Measurements from ENCODE around the gene PARD3. TPM values are rescaled to one million over a fixed set of nuclear protein-coding genes. Genes with fewer than 3 reads are reported as not detected.
A peak's percentile ranks its signal among the peaks of the same experiment; 100 is the strongest.

PARD3 gene
- total and polyA plus RNA-seq, 2 donors (not counting 1 experiment from before 2014, with no cell fraction given), result 24.0 to 46.4 TPM

DNA sequence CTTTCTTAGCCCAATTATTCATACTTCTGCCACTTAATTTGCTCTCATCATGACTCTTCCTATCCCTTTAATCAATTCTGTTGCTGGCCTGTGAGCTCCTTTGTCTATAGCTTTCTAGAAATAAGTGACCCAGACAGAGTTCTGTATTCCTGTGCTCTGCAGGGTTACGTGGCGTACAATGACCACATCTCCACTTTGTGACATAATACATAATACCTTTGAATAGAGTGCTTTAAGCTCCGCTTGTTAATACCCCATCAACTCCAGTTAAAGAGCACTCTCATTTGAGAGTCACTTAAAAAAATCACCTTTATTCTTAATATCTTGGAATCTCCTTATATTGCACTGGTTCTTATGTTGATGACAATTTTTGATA lies 619.0 kb downstream of the PARD3 start:
- H3K4me3 ChIP-seq (replicated peaks in 1 of 4; ENCODE audit: control extremely low read depth in 1 of 4, insufficient read depth in 1 of 4, low read depth in 3 of 4, low read length in 4 of 4), result no peak overlapping the region
- TF ChIP-seq, protein P1, sequence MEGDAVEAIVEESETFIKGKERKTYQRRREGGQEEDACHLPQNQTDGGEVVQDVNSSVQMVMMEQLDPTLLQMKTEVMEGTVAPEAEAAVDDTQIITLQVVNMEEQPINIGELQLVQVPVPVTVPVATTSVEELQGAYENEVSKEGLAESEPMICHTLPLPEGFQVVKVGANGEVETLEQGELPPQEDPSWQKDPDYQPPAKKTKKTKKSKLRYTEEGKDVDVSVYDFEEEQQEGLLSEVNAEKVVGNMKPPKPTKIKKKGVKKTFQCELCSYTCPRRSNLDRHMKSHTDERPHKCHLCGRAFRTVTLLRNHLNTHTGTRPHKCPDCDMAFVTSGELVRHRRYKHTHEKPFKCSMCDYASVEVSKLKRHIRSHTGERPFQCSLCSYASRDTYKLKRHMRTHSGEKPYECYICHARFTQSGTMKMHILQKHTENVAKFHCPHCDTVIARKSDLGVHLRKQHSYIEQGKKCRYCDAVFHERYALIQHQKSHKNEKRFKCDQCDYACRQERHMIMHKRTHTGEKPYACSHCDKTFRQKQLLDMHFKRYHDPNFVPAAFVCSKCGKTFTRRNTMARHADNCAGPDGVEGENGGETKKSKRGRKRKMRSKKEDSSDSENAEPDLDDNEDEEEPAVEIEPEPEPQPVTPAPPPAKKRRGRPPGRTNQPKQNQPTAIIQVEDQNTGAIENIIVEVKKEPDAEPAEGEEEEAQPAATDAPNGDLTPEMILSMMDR (conservative IDR thresholded peaks at IDR 0.05 in 1 of 2, IDR thresholded peaks at IDR 0.05 in 1 of 2; ENCODE audit: low read depth in 1 of 2, low read length in 2 of 2), result no peak
- TF ChIP-seq EZH2 (IDR thresholded peaks at IDR 0.05; ENCODE audit: low read length, missing control alignments), result no peak
- no peak overlapping the region for H3K4me2 ChIP-seq (ENCODE audit: extremely low read depth, insufficient read depth, low read length)

DNA sequence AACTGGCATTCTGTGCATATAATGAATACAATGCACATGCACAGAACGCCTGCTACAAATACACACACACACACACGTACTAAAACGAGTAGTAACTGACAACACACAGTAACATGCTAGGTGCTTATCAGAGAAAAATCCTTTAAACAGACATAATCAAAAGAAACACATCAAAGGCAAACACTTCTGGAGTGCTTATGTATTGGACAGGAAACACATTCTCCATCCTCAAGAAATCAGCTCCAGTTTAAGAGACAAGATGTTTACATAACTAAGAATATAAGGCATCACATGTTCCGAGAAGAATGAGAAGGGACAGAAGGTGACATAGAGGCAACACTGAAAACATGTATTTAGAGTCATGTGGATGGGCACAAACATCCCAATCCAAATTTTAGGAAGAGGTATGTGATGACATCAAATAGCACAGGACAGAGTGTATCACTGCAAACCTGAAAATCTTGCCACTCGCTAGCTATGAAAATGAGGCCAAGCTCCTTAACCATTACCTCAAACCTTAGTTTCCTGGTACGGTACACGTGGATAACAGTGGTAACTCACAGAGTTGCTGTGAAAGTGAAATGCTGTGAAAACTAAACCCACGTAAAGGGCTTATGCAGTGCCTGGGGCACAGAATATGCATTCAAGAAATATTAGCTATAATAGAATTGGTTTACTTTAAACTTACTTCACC lies 619.6 kb downstream of the PARD3 start:
- Histone ChIP-seq H3K4me1 (ENCODE audit: control insufficient read depth, extremely low read depth, insufficient read depth, low read length) (peaks cover 5% of the 10 kb centered on the region), H3K9ac (ENCODE audit: insufficient read depth, low read length) (no peak overlapping the region), H3K4me3 (replicated peaks in 1 of 4; ENCODE audit: control extremely low read depth in 1 of 4, insufficient read depth in 1 of 4, low read depth in 3 of 4, low read length in 4 of 4) (no peak overlapping the region), H3K9me3 (ENCODE audit: control insufficient read depth, insufficient read depth, low read depth, low read length) (no peaks in the 10 kb centered on the region), H3K79me2 (ENCODE audit: control insufficient read depth, insufficient read depth, low read length) (no peaks in the 10 kb centered on the region), H3K4me2 (ENCODE audit: extremely low read depth, insufficient read depth, low read length) (no peak overlapping the region), H4K20me1 (ENCODE audit: control insufficient read depth, extremely low read depth, insufficient read depth, low read length) (no peaks in the 10 kb centered on the region), H3K27me3 (ENCODE audit: control insufficient read depth, insufficient read depth, low read length) (no peaks in the 10 kb centered on the region), H3K36me3 (ENCODE audit: control insufficient read depth, insufficient read depth, low read length) (no peaks in the 10 kb centered on the region), H2AFZ (ENCODE audit: low read length) (no peak overlapping the region), H3K27ac (ENCODE audit: insufficient read depth, low read length) (no peak overlapping the region)
- no peak for DNase-seq (ENCODE audit: low read depth in 2 of 2)
- TF ChIP-seq, protein P1 (conservative IDR thresholded peaks at IDR 0.05 in 1 of 2, IDR thresholded peaks at IDR 0.05 in 1 of 2; ENCODE audit: low read depth in 1 of 2, low read length in 2 of 2), result no peak
- TF ChIP-seq EZH2 (IDR thresholded peaks at IDR 0.05; ENCODE audit: low read length, missing control alignments), result no peak

More for the DNA sequence above, 619.0 kb downstream of the PARD3 start:
- Histone ChIP-seq H3K79me2 (ENCODE audit: control insufficient read depth, insufficient read depth, low read length) (no peaks in the 10 kb centered on the region), H3K4me1 (ENCODE audit: control insufficient read depth, extremely low read depth, insufficient read depth, low read length) (peaks cover 5% of the 10 kb centered on the region), H3K27ac (ENCODE audit: insufficient read depth, low read length) (no peak overlapping the region), H3K9ac (ENCODE audit: insufficient read depth, low read length) (no peak overlapping the region), H3K27me3 (ENCODE audit: control insufficient read depth, insufficient read depth, low read length) (no peaks in the 10 kb centered on the region), H2AFZ (ENCODE audit: low read length) (no peak overlapping the region), H3K36me3 (ENCODE audit: control insufficient read depth, insufficient read depth, low read length) (no peaks in the 10 kb centered on the region), H4K20me1 (ENCODE audit: control insufficient read depth, extremely low read depth, insufficient read depth, low read length) (no peaks in the 10 kb centered on the region), H3K9me3 (ENCODE audit: control insufficient read depth, insufficient read depth, low read depth, low read length) (no peaks in the 10 kb centered on the region)
- DNase-seq (ENCODE audit: low read depth in 2 of 2), result no peak

DNA sequence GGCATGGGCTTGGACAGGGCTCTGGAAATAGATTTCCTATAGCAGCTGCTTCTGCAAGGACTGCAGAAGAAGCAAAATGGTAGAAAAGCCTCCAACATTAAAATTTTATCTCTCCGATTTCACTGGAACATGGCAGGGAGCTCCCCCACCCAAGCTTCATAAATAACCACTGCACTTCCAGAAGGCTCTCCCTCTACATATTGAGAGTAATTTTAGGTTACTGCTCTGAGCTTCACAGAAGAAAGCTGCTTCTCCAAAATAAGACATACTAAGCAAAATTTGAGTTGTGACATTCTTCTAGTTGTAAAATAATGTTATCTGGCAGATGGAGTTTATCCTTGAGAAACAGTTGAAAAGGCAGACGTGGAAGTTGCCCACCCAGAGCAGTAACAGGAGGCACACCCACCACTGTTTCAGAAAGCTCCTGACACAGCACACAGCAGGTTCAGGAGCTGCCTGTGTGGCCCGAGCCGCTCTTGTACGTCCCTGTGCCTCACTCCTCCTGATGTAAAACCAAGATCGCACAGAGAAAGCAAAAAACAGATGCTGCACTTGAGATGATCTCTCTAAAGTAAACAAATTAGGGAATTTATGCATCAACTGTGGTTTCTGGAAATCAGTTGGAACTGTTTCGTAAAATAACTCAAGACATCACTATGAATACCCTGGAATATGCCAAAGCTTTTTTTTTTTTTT lies 621.0 kb downstream of the PARD3 start:
- peak overlapping the region; percentile 62 for H3K4me2 ChIP-seq (ENCODE audit: extremely low read depth, insufficient read depth, low read length)
- DNase-seq (ENCODE audit: low read depth in 2 of 2), result peak; percentile 72 to 91

More for the DNA sequence above, 621.0 kb downstream of the PARD3 start:
- Histone ChIP-seq H2AFZ (ENCODE audit: low read length) (no peak overlapping the region), H3K9me3 (ENCODE audit: control insufficient read depth, insufficient read depth, low read depth, low read length) (no peaks in the 10 kb centered on the region), H3K27ac (ENCODE audit: insufficient read depth, low read length) (peak overlapping the region; percentile 34), H3K27me3 (ENCODE audit: control insufficient read depth, insufficient read depth, low read length) (no peaks in the 10 kb centered on the region), H4K20me1 (ENCODE audit: control insufficient read depth, extremely low read depth, insufficient read depth, low read length) (no peaks in the 10 kb centered on the region), H3K4me1 (ENCODE audit: control insufficient read depth, extremely low read depth, insufficient read depth, low read length) (peaks cover 5% of the 10 kb centered on the region), H3K79me2 (ENCODE audit: control insufficient read depth, insufficient read depth, low read length) (no peaks in the 10 kb centered on the region), H3K4me3 (replicated peaks in 1 of 4; ENCODE audit: control extremely low read depth in 1 of 4, insufficient read depth in 1 of 4, low read depth in 3 of 4, low read length in 4 of 4) (no peak overlapping the region), H3K36me3 (ENCODE audit: control insufficient read depth, insufficient read depth, low read length) (no peaks in the 10 kb centered on the region), H3K9ac (ENCODE audit: insufficient read depth, low read length) (no peak overlapping the region)
- TF ChIP-seq, protein P1 (conservative IDR thresholded peaks at IDR 0.05 in 1 of 2, IDR thresholded peaks at IDR 0.05 in 1 of 2; ENCODE audit: low read depth in 1 of 2, low read length in 2 of 2), result no peak
- TF ChIP-seq EZH2 (IDR thresholded peaks at IDR 0.05; ENCODE audit: low read length, missing control alignments), result no peak

All from fibroblast of lung (primary cell).